Stimulated activated CD8-positive, alpha-beta memory T cell treated with anti-CD3 and anti-CD28 coated beads, Interleukin-7, amount 100 ng/mL, for 4 hours (primary cell): Measurements from ENCODE around the gene TMEM176A.
A peak's percentile ranks its signal among the peaks of the same experiment; 100 is the strongest.
"Not testable (repeated sequence)": the region's sequence is repeated elsewhere in the genome, so short reads cannot be mapped to it uniquely, and the experiment has no call there.

Experiments used
- DNase-seq, 2 donors: peaks; one replicate each; pipeline ENCODE4 v3.0.0-alpha.2; 2020; ENCODE audit warnings: low read depth in 2 of 2

TMEM176A gene

GRCh38 chr7:150800581-150801241 is at the start of gene TMEM176A:
Gene TMEM176A (plus strand): TSS chr7:150800769. CDS start chr7:150801551, 782 bp downstream.
- DNase-seq = no peak

GRCh38 chr7:150751702-150752101 is 48.9 kb upstream of the TMEM176A start:
- DNase-seq = no peak

- DNase-seq = no peak
These were observed 47.3 kb upstream of the TMEM176A start for GRCh38 chr7:150753239-150753638.

GRCh38 chr7:150753826-150754603 is 46.6 kb upstream of the TMEM176A start:
- no peak for DNase-seq

GRCh38 chr7:150754951-150755350 is 45.6 kb upstream of the TMEM176A start:
- DNase-seq = no peak

GRCh38 chr7:150755473-150756099 is 45.0 kb upstream of the TMEM176A start:
- peak; percentile 65 to 70 for DNase-seq

GRCh38 chr7:150756166-150756565 is 44.4 kb upstream of the TMEM176A start:
- no peak for DNase-seq

GRCh38 chr7:150756858-150757257 is 43.7 kb upstream of the TMEM176A start:
- no peak for DNase-seq

GRCh38 chr7:150759479-150759878 is 41.1 kb upstream of the TMEM176A start:
- DNase-seq = no peak

- DNase-seq = no peak
These were observed 34.2 kb upstream of the TMEM176A start for GRCh38 chr7:150766334-150766709.

GRCh38 chr7:150769768-150770167 is 30.8 kb upstream of the TMEM176A start:
- DNase-seq = no peak

GRCh38 chr7:150774131-150774530 is 26.4 kb upstream of the TMEM176A start:
- DNase-seq = not testable (repeated sequence)

- no peak for DNase-seq
These were observed 22.4 kb upstream of the TMEM176A start for GRCh38 chr7:150778014-150778737.

- peak; percentile 49 to 51 for DNase-seq
These were observed 21.7 kb upstream of the TMEM176A start for GRCh38 chr7:150778738-150779301.

GRCh38 chr7:150780292-150780691 is 20.3 kb upstream of the TMEM176A start:
- DNase-seq = no peak

GRCh38 chr7:150781103-150781502 is 19.5 kb upstream of the TMEM176A start:
- DNase-seq = no peak

- no peak for DNase-seq
These were observed 18.6 kb upstream of the TMEM176A start for GRCh38 chr7:150781961-150782360.

GRCh38 chr7:150784120-150784736 is 16.3 kb upstream of the TMEM176A start:
- no peak for DNase-seq

- DNase-seq = no peak
These were observed 15.6 kb upstream of the TMEM176A start for GRCh38 chr7:150784954-150785353.

GRCh38 chr7:150787321-150788281 is 13.0 kb upstream of the TMEM176A start:
- no peak for DNase-seq
